Spleen (tissue), 11 donors: ENCODE data around the gene CDKN1C. TPM values are rescaled to one million over a fixed set of nuclear protein-coding genes. Genes with fewer than 3 reads are reported as not detected.

Experiments used
- DNase-seq: peaks from one replicate; pipeline ENCODE4 v3.0.0-alpha.2; 2020
- H3K27ac ChIP-seq, 8 donors: fragments of 200-600 bp; sonication (generic) in 7 of 8; 1 replicate in 4 of 8; 2 replicates in 4 of 8; pipeline versions ENCODE4 v1.5.0 to v1.8.0; 2016 to 2021; ENCODE audit warnings: inconsistent platforms in 4 of 8, mild to moderate bottlenecking in 4 of 8, moderate library complexity in 1 of 8
- H3K27me3 ChIP-seq, 7 donors: fragments of 200-600 bp; sonication (generic) in 6 of 7; replicated peaks in 1 of 7; 1 replicate in 4 of 7; 2 replicates in 3 of 7; pipeline versions ENCODE4 v1.5.0 to v1.8.0; 2016 to 2021; ENCODE audit warnings: inconsistent platforms in 3 of 7, mild to moderate bottlenecking in 1 of 7
- H3K36me3 ChIP-seq, 6 donors: fragments of 200-600 bp; sonication (generic) in 5 of 6; 1 replicate in 4 of 6; 2 replicates in 2 of 6; pipeline versions ENCODE4 v1.5.0 to v1.8.0; 2016 to 2021; ENCODE audit warnings: inconsistent platforms in 2 of 6
- H3K4me1 ChIP-seq, 6 donors: fragments of 200-600 bp; sonication (generic) in 5 of 6; 1 replicate in 3 of 6; 2 replicates in 3 of 6; pipeline versions ENCODE4 v1.5.0 to v1.8.0; 2016 to 2021; ENCODE audit warnings: inconsistent platforms in 3 of 6
- H3K4me3 ChIP-seq, 8 donors: fragments of 200-600 bp; sonication (generic) in 7 of 8; 1 replicate in 4 of 8; 2 replicates in 4 of 8; pipeline versions ENCODE4 v1.5.0 to v1.8.0; 2016 to 2021; ENCODE audit warnings: inconsistent platforms in 4 of 8, mild to moderate bottlenecking in 4 of 8, moderate library complexity in 2 of 8
- H3K9me3 ChIP-seq, 8 donors: fragments of 200-600 bp; sonication (generic) in 7 of 8; 1 replicate in 4 of 8; 2 replicates in 4 of 8; pipeline versions ENCODE4 v1.5.0 to v1.8.0; 2016 to 2021; ENCODE audit warnings: inconsistent platforms in 4 of 8
- POLR2A ChIP-seq, 3 donors: fragments of 450-650 bp; IDR thresholded peaks; one replicate each; pipeline ENCODE4 v1.5.1; 2017; ENCODE audit warnings: antibody characterized with exemption in 3 of 3, mild to moderate bottlenecking in 1 of 3
- POLR2AphosphoS5 ChIP-seq, 3 donors: sonication (generic); formaldehyde crosslinking; IDR thresholded peaks; one replicate each; pipeline ENCODE4 v1.5.1; 2017; ENCODE audit warnings: antibody characterized with exemption in 3 of 3
- WGBS, 5 donors: extraction: QIAGEN DNeasy Blood & Tissue Kit in 3 of 5; methylation state at CpG; one replicate each; pipeline versions ENCODE4 v1.1.5 to v1.1.7; 2013 to 2018; 5-methylcytosine and 5-hydroxymethylcytosine counted together
- intact Hi-C: fragments of 100-400 bp; cut with DNase I; formaldehyde crosslinking; loops from one replicate; pipeline ENCODE4 v1.15.0; 2023; ENCODE audit warnings: low total_unique reads
- polyA plus RNA-seq, 3 donors: library from polyadenylated mRNA; stranded (reverse); fragments of 200-250 nt; gene quantifications; one replicate each; pipeline ENCODE4 v1.2.1, GENCODE V29; 2013
- total RNA-seq, 7 donors: library from RNA; depleted of rRNA in 3 of 7; stranded (reverse); fragments of >200 nt in 3 of 7; fragmentation: NEBNext Ultra II Directional in 4 of 7; extraction: Animal tissue kit (Norgen Biotek cat#: 25700) in 4 of 7; gene quantifications; one replicate each; pipeline versions ENCODE4 v1.1.0 to v1.2.1, GENCODE V29; 2016 to 2021
- TF ChIP-seq, protein P1 (sequence below), 11 experiments: fragments of 200-600 bp in 7 of 11; fragments of 450-650 bp in 4 of 11; sonication (generic) in 4 of 11; IDR thresholded peaks in 8 of 11; conservative IDR thresholded peaks in 3 of 11; 1 replicate in 7 of 11; 2 replicates in 4 of 11; pipeline versions ENCODE4 v1.4.0 to v1.8.0; 2016 to 2021; ENCODE audit warnings: antibody characterized with exemption in 11 of 11, inconsistent platforms in 4 of 11, mild to moderate bottlenecking in 1 of 11
- donor health status: healthy with polysubstance abuse.
- donor health status: DM: no; HTN: no; CAD: no; lungs with moderate emphysema.
- donor health status: DM: no; HTN: no; CAD: no.
- donor health status: Bipolar disorder and iron deficiency.
- donor health status: healthy.
- donor health status: DM: no; HTN: no; CAD: no.
- donor health status: DM: yes; HTN: yes; CAD: no.

The CDKN1C gene
- total and polyA plus RNA-seq, 10 donors: 5.4 to 40.4 (median 14.2) TPM

DNA sequence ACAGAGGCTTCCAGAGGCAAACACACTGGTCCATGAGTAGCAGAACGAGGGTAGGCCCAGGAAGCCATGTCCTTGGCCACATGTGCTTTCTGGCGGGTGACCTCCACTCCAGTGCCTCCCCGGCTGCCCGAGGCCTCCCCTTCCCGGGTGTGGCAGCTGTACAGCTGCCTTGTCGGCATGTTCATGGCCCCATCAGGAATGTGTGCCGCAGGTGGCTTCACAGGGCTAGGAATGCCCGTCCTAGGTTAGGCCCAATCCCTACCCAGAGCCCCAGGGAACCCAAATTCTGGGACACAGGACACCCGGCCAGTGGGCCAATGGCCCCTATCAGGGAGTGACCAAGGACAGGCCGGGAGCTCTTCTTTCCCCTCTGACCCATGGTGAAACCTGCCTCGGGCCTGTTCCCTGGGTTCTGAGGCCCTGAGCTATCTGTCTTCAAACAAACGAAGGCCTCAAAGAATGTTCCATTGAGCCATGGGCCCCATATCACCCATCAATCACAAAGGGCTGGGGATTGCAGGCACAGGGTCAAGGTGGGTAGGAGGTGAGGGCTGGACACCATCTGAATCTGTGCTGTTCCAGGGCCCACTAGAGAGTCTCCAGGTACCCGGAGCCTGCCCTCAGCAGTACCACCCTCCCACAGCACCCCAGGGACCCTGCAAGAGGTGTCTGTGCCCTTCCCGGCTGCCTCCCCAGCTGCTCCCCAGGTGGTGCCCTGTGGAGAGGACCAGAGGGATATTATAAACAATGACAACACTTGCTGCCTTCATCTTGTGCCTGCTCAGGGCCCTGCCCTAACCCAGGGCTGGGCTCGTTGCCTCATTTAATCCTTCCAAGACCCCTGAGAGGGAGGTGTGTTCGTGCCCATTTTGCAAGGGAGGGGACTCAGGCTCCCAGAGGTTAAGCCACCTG lies 4.0 kb upstream of the CDKN1C start:
- H3K4me3 ChIP-seq: no peak overlapping the region
- TF ChIP-seq, protein P1, sequence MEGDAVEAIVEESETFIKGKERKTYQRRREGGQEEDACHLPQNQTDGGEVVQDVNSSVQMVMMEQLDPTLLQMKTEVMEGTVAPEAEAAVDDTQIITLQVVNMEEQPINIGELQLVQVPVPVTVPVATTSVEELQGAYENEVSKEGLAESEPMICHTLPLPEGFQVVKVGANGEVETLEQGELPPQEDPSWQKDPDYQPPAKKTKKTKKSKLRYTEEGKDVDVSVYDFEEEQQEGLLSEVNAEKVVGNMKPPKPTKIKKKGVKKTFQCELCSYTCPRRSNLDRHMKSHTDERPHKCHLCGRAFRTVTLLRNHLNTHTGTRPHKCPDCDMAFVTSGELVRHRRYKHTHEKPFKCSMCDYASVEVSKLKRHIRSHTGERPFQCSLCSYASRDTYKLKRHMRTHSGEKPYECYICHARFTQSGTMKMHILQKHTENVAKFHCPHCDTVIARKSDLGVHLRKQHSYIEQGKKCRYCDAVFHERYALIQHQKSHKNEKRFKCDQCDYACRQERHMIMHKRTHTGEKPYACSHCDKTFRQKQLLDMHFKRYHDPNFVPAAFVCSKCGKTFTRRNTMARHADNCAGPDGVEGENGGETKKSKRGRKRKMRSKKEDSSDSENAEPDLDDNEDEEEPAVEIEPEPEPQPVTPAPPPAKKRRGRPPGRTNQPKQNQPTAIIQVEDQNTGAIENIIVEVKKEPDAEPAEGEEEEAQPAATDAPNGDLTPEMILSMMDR (IDR thresholded peaks at IDR 0.05 in 8 of 11, conservative IDR thresholded peaks at IDR 0.05 in 3 of 11): peak in 1 of 11 experiments; percentile 2
- no peak for TF ChIP-seq POLR2AphosphoS5 (IDR thresholded peaks at IDR 0.05)
- no peak for TF ChIP-seq POLR2A (IDR thresholded peaks at IDR 0.05)
- peak; percentile 74 for DNase-seq
- H3K9me3 ChIP-seq: no peaks in the 10 kb centered on the region
- peaks cover 0 to 18% (median 0%) of the 10 kb centered on the region in 7 donors for H3K27me3 ChIP-seq
- intact Hi-C loops: loop anchor here (2.0 kb wide), 2 partner anchors 357 to 461 kb away; no protein-coding TSS in a partner anchor
- WGBS, 5 donors: 77 to 90% (median 80%) methylated on average over 9 to 16 of the region's 16 CpGs
- H3K36me3 ChIP-seq: no peaks in the 10 kb centered on the region
- peaks cover 14 to 69% (median 50%) of the 10 kb centered on the region in 6 donors for H3K4me1 ChIP-seq
- H3K27ac ChIP-seq: no peak overlapping the region

DNA sequence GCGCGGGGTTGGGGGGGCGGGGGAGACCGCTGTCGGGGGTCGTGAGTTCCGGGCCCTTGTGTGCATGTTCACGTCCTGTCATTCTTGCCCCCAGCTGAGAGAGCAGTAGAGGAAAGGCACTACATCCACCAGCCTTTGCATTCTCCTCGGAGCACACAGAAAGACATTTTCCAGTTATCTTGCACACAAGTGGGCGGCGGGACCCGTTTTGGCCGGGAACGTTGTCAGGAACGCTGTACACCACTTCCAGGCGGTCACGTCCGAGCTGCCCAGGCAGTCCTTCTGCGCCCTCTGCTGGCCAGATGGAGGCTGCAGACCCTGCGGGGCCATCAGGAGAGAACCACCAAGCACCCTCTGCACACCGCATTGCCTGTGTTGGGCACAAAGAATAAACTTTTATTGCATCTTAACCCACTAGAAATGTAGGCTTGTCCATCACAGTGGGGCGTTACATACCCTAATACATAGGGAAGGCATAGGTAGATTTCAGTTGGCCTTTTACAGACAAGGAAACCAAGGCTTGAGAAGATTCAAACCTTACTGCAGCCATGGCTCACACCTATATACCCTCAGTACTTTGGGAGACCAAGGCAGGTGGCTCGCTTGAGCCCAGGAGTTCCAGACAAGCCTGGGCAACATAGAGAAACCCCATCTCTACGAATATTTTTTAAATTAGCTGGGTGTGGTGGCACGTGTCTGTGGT lies 2.8 kb upstream of the CDKN1C start:
- peak overlapping the region in 1 of 8 donors; percentile 4 for H3K4me3 ChIP-seq
- H3K4me1 ChIP-seq: peaks cover 14 to 80% (median 57%) of the 10 kb centered on the region in 6 donors
- peak; percentile 97 for DNase-seq
- no peaks in the 10 kb centered on the region for H3K36me3 ChIP-seq
- TF ChIP-seq POLR2AphosphoS5 (IDR thresholded peaks at IDR 0.05) (peak; percentile 54 to 75 (median 73)), POLR2A (IDR thresholded peaks at IDR 0.05) (no peak)
- TF ChIP-seq, protein P1 (IDR thresholded peaks at IDR 0.05 in 8 of 11, conservative IDR thresholded peaks at IDR 0.05 in 3 of 11): peak; percentile 90 to 99 (median 98)
- intact Hi-C loops: loop anchor here (2.0 kb wide), 1 partner anchor 356 kb away; no protein-coding TSS in a partner anchor
- no peaks in the 10 kb centered on the region for H3K9me3 ChIP-seq
- peaks cover 0 to 30% (median 11%) of the 10 kb centered on the region in 7 donors for H3K27me3 ChIP-seq
- whole genome bisulfite sequencing, 5 donors: 25 to 35% (median 31%) methylated on average over 17 to 25 of the region's 25 CpGs
- H3K27ac ChIP-seq: no peak overlapping the region

DNA sequence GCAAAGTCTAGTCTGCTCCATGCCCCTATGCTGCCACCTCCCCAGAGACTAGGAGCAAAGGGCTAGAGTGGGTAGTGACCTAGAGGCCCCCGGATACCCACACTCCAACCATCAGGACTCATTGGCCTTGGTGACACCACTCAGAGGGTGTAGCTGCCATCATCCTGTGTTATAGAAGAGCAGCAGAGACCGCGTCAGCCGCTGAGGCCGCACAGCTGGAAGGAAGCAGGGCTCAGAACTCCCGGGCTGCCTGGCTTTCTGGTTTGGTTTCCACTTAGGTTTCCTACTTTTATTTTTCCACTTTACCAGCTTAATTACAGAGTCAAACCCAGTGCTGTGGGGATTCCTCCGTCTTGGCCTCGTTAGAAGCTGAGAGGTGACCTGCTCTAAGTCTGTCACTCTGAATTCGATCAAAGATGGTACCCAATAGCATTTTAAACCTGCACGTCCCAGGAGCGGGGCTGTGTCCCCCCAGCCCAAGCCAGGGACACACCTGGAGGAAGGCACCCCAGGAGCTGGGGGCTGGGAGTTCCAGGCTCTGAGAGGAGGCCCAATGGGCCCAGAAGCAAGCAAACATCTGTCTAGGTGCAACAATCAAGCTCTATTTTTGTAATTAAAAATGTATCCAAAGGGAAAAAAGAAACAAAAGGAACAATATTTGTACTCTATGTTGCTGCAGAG lies 2.1 kb upstream of the CDKN1C start:
- Histone ChIP-seq H3K27me3 (peaks cover 0 to 37% (median 13%) of the 10 kb centered on the region in 7 donors), H3K9me3 (no peaks in the 10 kb centered on the region), H3K27ac (peak overlapping the region in 3 of 8 donors; percentile 17 to 63 (median 17)), H3K36me3 (no peaks in the 10 kb centered on the region), H3K4me3 (no peak overlapping the region), H3K4me1 (peaks cover 14 to 81% (median 58%) of the 10 kb centered on the region in 6 donors)
- TF ChIP-seq, protein P1 (IDR thresholded peaks at IDR 0.05 in 8 of 11, conservative IDR thresholded peaks at IDR 0.05 in 3 of 11): no peak
- TF ChIP-seq POLR2A (IDR thresholded peaks at IDR 0.05) (no peak), POLR2AphosphoS5 (IDR thresholded peaks at IDR 0.05) (no peak)
- intact Hi-C loops: loop anchor here (2.0 kb wide), 1 partner anchor 355 kb away; no protein-coding TSS in a partner anchor
- WGBS, 5 donors: 60 to 72% (median 65%) methylated on average over 11 of the region's 11 CpGs
- peak; percentile 75 for DNase-seq
